DND-41 (cell line): ENCODE data around the gene MTPN.

Experiments
- ATAC-seq: fragments of 200-7000 bp; cut with Tn5 transposase; 3 replicates; pipeline ENCODE4 v1.9.1; 2021; ENCODE audit warnings: low read depth; ENCODE audit not compliant: insufficient read depth
- DNase-seq: peaks from one replicate; pipeline ENCODE4 v3.0.0-alpha.2; 2020
- H2AFZ ChIP-seq: 2 replicates; pipeline ENCODE4 v1.6.0; 2012; ENCODE audit warnings: low read depth, low read length
- H3K27ac ChIP-seq: 2 replicates; pipeline ENCODE4 v1.5.1; 2012; ENCODE audit warnings: low read length, inconsistent platforms
- H3K27me3 ChIP-seq: fragments of 200-600 bp; sonication (generic); 2 replicates; pipeline ENCODE4 v1.6.0; 2012; ENCODE audit warnings: low read length, mild to moderate bottlenecking, inconsistent platforms; ENCODE audit not compliant: insufficient read depth, poor library complexity
- H3K36me3 ChIP-seq: 2 replicates; pipeline ENCODE4 v1.5.1; 2012; ENCODE audit warnings: low read length, inconsistent platforms; ENCODE audit not compliant: insufficient read depth
- H3K4me1 ChIP-seq: 2 replicates; pipeline ENCODE4 v1.5.1; 2012; ENCODE audit warnings: mild to moderate bottlenecking, low read length; ENCODE audit not compliant: insufficient read depth
- H3K4me2 ChIP-seq: 2 replicates; pipeline ENCODE4 v1.6.0; 2012; ENCODE audit warnings: mild to moderate bottlenecking, moderate library complexity, low read length, inconsistent platforms; ENCODE audit not compliant: insufficient read depth
- H3K4me3 ChIP-seq, 2 experiments: fragments of 200-600 bp in 1 of 2; shearing (Covaris generic) in 1 of 2; 2 replicates each; pipeline ENCODE4 v1.5.1; 2012 to 2016; ENCODE audit warnings: inconsistent platforms in 2 of 2, low read length in 2 of 2, mild to moderate bottlenecking in 2 of 2, low read depth in 1 of 2, moderate library complexity in 1 of 2
- H3K79me2 ChIP-seq: 2 replicates; pipeline ENCODE4 v1.6.0; 2012; ENCODE audit warnings: low read length, inconsistent platforms; ENCODE audit not compliant: insufficient read depth
- H3K9ac ChIP-seq: 2 replicates; pipeline ENCODE4 v1.6.0; 2012; ENCODE audit warnings: low read depth, mild to moderate bottlenecking, inconsistent platforms, low read length, moderate library complexity
- H3K9me3 ChIP-seq: 2 replicates; pipeline ENCODE4 v1.5.1; 2012; ENCODE audit warnings: low read length, moderate library complexity, mild to moderate bottlenecking, inconsistent platforms; ENCODE audit not compliant: insufficient read depth, severe bottlenecking
- H4K20me1 ChIP-seq: 2 replicates; pipeline ENCODE4 v1.6.0; 2012; ENCODE audit warnings: low read length; ENCODE audit not compliant: insufficient read depth
- CTCF ChIP-seq: IDR thresholded peaks from 2 replicates; pipeline ENCODE4 v1.5.1; 2012; ENCODE audit warnings: borderline replicate concordance, low read length, moderate library complexity, mild to moderate bottlenecking; ENCODE audit not compliant: poor library complexity, severe bottlenecking; ENCODE audit errors: extremely low read depth
- EZH2 ChIP-seq: IDR thresholded peaks from 3 replicates; pipeline ENCODE4 v1.6.1; 2012; ENCODE audit warnings: borderline replicate concordance, low read depth, mild to moderate bottlenecking, moderate library complexity, low read length, inconsistent platforms; ENCODE audit not compliant: severe bottlenecking

Gene MTPN

GRCh38 chr7:135930565-135931461 lies 46.3 kb downstream of the MTPN start:
- Histone ChIP-seq H3K4me2 (no peak overlapping the region), H3K4me3 (no peak overlapping the region), H3K79me2 (peaks cover 43% of the 10 kb centered on the region), H4K20me1 (peaks cover 33% of the 10 kb centered on the region), H3K4me1 (no peaks in the 10 kb centered on the region), H3K27ac (no peak overlapping the region), H3K27me3 (no peaks in the 10 kb centered on the region), H3K9me3 (no peaks in the 10 kb centered on the region), H3K9ac (no peak overlapping the region), H2AFZ (no peak overlapping the region), H3K36me3 (peaks cover 41% of the 10 kb centered on the region)
- DNase-seq (no peak), ATAC-seq (no peak)
- no peak for TF ChIP-seq CTCF
- no peak for TF ChIP-seq EZH2

GRCh38 chr7:135929722-135930141 lies 47.4 kb downstream of the MTPN start:
- ATAC-seq (no peak), DNase-seq (no peak)
- no peak overlapping the region for H3K9ac ChIP-seq
- peaks cover 32% of the 10 kb centered on the region for H4K20me1 ChIP-seq
- H2AFZ ChIP-seq, result no peak overlapping the region
- no peak overlapping the region for H3K4me3 ChIP-seq
- H3K36me3 ChIP-seq, result peaks cover 40% of the 10 kb centered on the region
- H3K9me3 ChIP-seq, result no peaks in the 10 kb centered on the region
- TF ChIP-seq EZH2, result no peak
- no peak for TF ChIP-seq CTCF
- no peak overlapping the region for H3K4me2 ChIP-seq
- H3K79me2 ChIP-seq, result peaks cover 36% of the 10 kb centered on the region
- H3K27ac ChIP-seq, result no peak overlapping the region
- H3K27me3 ChIP-seq, result no peaks in the 10 kb centered on the region
- H3K4me1 ChIP-seq, result no peaks in the 10 kb centered on the region

GRCh38 chr7:135929249-135929648 lies 47.9 kb downstream of the MTPN start:
- Histone ChIP-seq H3K4me3 (no peak overlapping the region), H3K9me3 (no peaks in the 10 kb centered on the region), H3K4me2 (no peak overlapping the region), H4K20me1 (peaks cover 27% of the 10 kb centered on the region), H3K36me3 (peaks cover 40% of the 10 kb centered on the region), H3K9ac (no peak overlapping the region), H3K79me2 (peaks cover 31% of the 10 kb centered on the region), H2AFZ (no peak overlapping the region), H3K4me1 (no peaks in the 10 kb centered on the region), H3K27me3 (no peaks in the 10 kb centered on the region), H3K27ac (no peak overlapping the region)
- ATAC-seq (no peak), DNase-seq (no peak)
- TF ChIP-seq CTCF, result no peak
- TF ChIP-seq EZH2, result no peak
